Inflammatory macrophage treated with lipopolysaccharide for 1 hour (primary cell): Measurements from ENCODE around the gene EFCAB5.
"Not testable (repeated sequence)": the region's sequence is repeated elsewhere in the genome, so short reads cannot be mapped to it uniquely, and the experiment has no call there.

Source experiments
- DNase-seq, 2 donors: peaks; one replicate each; pipeline ENCODE4 v3.0.0-alpha.2; 2020 to 2022

The EFCAB5 gene

GRCh38 chr17:29936724-29937123 lies 4.7 kb upstream of the EFCAB5 start:
- no peak for DNase-seq

- no peak for DNase-seq
Observed at GRCh38 chr17:29945281-29945680, 3.8 kb downstream of the EFCAB5 start.

DNA sequence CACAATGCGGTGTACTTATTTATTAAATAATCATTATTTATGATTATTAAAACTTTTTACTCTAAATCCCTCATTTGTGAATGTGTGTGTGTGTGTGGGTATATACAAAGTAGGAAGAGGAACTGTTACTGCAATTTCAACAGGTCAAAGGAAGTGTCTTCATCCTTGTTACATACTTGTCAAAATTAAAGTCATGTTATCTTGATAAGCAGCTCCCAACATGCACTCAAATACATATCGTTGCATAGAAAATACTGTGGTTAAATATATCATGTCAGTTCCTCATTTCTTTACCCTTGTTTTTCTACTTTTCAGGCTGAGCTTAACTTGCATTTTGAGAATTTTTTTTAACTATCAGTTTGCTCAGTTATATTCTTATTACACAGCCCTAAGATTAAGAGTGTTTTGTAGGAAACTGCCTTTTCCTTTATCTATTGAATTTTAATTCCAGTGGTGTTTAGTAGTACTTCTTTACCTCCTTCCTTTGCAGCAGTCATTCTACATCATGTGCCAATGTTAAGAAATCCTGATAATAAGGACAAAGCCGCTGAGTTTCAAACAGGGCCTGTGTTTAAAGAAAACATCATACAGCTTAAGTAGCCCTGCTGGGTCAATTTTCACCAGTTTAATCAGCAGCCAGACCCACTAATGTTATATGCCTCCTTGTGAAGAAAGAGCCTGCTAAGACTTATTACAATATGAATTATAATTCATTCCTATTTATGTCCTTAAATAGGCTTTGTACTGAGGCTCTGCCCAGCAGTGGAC lies 7.2 kb downstream of the EFCAB5 start:
- DNase-seq, result peak; percentile 41 to 69

GRCh38 chr17:29949696-29950095 lies 8.3 kb downstream of the EFCAB5 start:
- no peak for DNase-seq

DNA sequence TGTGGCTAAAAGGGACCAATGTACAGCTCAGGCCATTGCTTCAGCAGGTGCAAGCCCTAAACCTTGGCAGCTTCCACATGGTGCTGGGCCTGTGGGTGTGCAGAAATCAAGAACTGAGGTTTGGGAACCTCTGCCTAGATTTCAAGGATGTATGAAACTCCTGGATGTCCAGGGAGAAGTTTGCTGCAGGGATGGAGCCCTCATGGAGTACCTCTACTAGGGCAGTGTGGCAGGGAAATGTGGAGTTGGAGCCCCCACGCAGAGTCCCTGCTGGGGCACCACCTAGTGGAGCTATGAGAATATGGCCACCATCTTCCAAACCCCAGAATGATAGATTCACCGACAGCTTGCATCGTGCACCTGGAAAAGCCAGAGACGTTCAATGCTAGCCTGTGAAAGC lies 13.0 kb downstream of the EFCAB5 start:
- DNase-seq, result no peak

DNA sequence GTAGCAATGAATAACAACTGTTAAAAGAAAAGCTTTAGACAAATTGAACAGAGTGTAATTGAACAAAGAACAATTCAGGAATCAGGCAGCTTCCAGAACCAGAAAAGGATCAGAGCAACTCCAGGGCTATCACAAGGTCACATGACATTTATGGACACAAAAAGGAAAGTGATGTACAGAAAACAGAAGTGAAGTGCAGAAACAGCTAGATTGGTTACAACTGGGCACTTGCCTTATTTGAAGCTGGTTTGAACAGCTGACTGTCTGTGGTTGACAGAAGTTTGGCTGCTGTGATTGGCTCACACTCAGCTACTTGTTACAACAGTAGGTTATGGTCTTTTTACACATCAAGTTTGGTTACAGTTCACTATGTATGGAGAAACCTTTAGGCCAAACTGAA lies 14.8 kb downstream of the EFCAB5 start:
- DNase-seq, result peak; percentile 62 to 68

- DNase-seq, result not testable (repeated sequence)
Observed at GRCh38 chr17:29957488-29957887, 16.1 kb downstream of the EFCAB5 start.

- DNase-seq, result no peak
Observed at GRCh38 chr17:29958947-29959657, 17.7 kb downstream of the EFCAB5 start.

- DNase-seq, result no peak
Observed at GRCh38 chr17:29959658-29960337, 18.4 kb downstream of the EFCAB5 start.

GRCh38 chr17:29962656-29963055 lies 21.2 kb downstream of the EFCAB5 start:
- DNase-seq, result no peak

DNA sequence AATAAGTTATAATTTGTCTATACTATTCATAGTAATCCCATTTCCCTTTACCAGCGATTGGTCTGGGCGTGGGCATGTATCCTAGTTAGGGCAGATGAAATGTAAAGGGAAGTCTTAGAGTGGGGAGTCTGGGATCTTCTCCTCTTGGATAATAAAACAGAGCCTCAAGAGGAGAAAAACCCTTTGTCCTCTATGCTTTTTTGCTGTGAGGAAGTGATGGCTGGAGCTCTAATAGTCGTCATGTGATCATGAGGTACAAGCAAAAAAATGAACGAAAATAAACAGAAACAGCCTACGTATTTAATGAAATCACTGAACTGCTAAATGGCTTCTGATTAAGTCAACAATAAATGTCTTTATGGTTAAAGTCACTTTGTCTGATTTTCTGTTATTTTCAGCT lies 26.8 kb downstream of the EFCAB5 start:
- peak; percentile 10 to 33 for DNase-seq

DNA sequence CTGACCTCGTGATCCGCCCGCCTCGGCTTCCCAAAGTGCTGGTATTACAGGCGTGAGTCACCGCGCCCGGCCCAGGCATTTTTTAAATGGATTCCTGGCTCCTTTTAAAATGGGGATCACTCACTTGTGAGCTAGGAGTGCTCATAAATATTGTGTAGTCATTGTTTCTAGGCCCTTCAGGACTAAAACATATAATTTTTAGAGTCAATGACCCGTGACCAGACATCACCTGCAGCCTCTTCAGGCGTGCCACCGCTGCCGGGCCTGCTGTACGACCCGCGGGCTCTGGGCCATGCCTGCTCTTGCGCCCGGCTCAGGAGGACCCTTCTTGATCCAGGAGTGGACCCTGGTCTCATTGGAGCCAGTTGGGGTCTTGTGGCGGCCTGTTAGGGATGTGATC lies 30.8 kb downstream of the EFCAB5 start:
- no peak for DNase-seq

DNA sequence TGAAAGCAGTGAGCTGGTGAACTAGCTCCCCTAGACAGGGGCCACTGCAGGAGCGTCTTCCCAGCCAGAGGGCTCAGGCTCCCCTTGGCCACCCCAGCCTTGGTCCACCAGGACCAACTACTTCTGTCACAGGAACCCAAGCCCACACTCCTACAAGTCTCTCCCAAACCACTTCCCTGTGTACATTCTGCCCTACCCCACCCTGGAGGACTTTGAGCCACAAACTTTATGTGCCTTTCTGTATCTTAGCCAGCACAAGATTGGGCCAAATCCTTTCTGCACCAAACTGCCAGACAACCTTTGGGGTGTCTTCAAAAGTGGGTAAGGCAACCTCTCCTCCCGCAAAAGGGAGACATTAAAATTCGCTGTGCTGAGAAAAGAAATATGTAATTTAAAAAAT lies 31.6 kb downstream of the EFCAB5 start:
- no peak for DNase-seq

DNA sequence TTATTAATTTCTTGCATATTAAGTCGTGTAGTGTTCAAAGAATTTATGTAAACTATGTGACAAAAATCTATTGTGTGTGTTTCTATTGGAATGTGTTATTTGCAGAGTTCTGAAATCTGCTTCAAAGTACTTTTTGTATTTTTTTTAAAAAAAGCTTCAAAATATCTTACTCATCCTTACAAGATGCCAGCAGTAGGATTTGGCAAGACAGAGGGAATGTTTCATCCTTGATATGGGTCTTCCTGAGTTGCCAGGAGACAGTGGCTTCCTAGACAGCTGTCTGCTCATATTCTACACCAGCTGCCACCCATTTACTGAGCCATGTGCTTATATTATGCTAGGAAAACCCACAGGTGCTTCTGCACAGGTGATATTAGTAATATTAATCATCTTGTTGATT lies 36.4 kb downstream of the EFCAB5 start:
- no peak for DNase-seq

DNA sequence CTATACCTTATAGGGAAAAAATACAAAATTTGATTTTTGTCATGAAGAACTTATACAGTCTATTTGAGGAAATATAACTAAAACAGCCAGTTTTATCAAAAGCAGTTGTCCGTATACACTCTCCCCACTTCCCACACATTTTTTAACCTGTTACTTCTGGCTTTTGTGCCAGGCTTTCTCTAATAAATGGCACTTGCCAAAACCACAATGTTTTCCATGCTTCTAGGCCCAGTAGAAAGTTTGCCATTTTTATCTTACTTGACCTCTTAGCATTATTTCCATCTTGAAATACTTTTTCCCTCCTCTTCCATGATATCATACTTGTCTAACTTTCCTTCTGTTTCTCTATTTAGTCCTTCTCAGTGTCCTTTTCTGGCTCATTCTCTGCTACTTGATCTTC lies 38.8 kb downstream of the EFCAB5 start:
- no peak for DNase-seq

- no peak for DNase-seq
Observed at GRCh38 chr17:29982991-29983653, 41.7 kb downstream of the EFCAB5 start.

- no peak for DNase-seq
Observed at GRCh38 chr17:29996458-29996857, 55.0 kb downstream of the EFCAB5 start.

GRCh38 chr17:30000001-30000754 lies 58.7 kb downstream of the EFCAB5 start:
- no peak for DNase-seq

DNA sequence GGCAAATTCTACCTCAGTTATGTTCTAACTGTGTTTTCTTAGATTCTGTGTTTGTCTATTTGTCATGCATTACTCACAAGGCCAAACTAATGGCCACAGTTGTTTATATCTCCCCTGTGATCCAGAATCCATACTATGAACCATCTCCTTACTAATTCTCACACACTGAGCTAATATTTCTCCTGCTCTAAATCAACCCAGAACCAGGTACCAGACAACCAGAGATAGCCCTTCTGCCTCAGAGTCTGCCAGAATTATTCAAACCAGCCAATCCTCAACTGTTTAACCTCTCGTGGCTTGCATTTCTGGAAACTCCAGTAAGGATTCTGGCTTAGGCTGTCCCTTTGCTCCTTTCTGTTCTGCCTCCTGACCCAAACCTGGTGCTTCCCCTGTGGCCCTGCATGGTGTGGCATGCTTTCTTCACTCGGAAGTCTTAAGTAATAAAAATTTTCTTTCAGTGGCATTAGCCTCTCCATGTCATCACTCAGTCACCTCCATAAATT lies 59.4 kb downstream of the EFCAB5 start:
- DNase-seq, result no peak

DNA sequence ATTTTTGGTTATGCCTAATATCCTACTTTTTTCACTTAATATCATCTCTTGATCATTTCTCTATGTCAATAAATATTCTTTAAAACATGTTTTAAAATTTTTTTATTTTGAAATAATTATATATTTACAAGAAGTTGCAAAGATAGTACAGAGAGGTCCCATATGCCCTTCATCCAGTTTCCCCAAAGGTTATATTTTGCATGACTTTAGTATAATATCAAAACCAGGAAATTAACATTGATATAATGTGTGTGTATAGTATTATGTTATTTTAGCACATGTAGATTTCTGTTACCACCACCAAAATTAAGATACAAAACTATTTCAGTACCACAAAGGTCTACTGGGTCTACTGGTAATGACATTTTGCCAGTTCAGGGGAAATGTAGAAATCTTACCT lies 60.7 kb downstream of the EFCAB5 start:
- DNase-seq, result no peak

GRCh38 chr17:30005709-30006320 lies 64.4 kb downstream of the EFCAB5 start:
- no peak for DNase-seq

- DNase-seq, result not testable (repeated sequence)
Observed at GRCh38 chr17:30011934-30012333, 70.5 kb downstream of the EFCAB5 start.
